NCI-H1105 (cell line): ENCODE data around the gene HOXD10.

ENCODE experiments used
- DNase-seq: peaks from one replicate; lab custom pipeline; 2025; lab: John Stamatoyannopoulos, UW

HOXD10 gene

DNA sequence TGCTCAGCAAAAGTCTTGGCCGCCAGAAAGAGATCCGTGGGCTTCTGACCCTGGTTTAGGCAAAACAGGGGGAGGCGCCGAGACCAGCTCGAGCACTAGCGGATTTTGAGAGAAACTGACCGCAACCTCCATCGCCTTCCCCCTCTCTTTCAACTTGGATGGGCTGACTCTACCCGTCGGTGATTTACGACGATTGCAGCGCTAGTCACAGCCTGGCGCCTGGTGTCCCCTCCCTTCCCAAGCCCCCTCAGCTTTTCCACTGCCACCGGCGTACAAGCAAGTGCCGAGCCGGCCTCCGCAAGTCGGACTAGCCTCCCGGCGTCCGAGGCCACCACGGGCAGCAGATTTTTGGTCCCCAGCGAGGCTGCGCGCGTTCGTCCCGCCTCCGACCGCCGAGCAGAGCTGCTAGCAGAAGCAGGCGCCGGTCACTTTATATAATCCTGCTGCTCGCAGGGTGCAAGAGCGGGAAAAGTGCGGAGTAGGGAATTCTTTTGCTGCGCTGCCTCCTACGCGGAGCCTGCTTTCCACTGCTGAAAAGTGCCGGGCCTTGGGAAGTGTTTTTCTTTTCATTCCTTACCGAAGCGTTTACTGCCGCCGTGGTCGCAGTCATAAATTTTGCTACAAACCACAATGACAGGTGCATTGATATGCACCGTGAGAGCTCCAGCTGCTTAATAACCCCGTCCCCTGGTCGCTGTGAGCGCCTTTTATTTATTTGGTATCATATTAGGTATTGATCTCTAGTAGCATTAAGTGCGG is 48.2 kb downstream of the HOXD10 start:
- DNase-seq: no peak

GRCh38 chr2:176165370-176166050 is 48.9 kb downstream of the HOXD10 start:
- no peak for DNase-seq

- no peak for DNase-seq
These were observed 49.7 kb downstream of the HOXD10 start for GRCh38 chr2:176166272-176166671.

GRCh38 chr2:176167398-176167797 is 50.8 kb downstream of the HOXD10 start:
- DNase-seq: no peak

DNA sequence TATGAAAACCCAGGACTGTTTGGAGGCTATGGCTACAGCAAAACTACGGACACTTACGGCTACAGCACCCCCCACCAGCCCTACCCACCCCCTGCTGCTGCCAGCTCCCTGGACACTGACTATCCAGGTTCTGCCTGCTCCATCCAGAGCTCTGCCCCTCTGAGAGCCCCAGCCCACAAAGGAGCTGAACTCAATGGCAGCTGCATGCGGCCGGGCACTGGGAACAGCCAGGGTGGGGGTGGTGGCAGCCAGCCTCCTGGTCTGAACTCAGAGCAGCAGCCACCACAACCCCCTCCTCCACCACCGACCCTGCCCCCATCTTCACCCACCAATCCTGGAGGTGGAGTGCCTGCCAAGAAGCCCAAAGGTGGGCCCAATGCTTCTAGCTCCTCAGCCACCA is 52.6 kb downstream of the HOXD10 start:
- no peak for DNase-seq
